HG03060 (cell line): ENCODE measurements around the gene SSBP4.
"Not testable (repeated sequence)": the region's sequence is repeated elsewhere in the genome, so short reads cannot be mapped to it uniquely, and the experiment has no call there.

Experiments used
- ATAC-seq: cut with Tn5 transposase; IDR thresholded peaks from one replicate; pipeline ENCODE4 v1.9.1; 2021; ENCODE audit warnings: low read depth, moderate number of reproducible peaks; ENCODE audit not compliant: unreplicated experiment

SSBP4 gene

DNA sequence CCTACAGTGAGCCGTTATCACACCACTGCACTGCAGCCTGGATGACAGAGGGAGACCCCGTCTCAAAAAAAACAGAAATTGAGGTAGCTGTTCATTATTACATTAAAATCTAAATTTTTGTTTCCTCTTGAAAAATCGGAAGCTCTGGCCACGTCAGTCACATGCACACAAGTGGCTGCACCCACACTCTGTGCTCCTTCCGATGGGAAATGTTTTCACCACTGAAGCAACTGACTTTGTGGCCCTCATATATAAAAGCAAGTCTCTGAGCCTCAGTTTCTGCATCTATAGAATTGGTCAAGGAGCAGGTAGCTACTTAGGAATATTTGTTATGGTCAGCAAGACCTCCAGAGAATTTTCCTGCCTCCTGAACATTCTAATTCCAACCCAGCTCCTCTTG is 26.3 kb upstream of the SSBP4 start:
- ATAC-seq, result no peak

DNA sequence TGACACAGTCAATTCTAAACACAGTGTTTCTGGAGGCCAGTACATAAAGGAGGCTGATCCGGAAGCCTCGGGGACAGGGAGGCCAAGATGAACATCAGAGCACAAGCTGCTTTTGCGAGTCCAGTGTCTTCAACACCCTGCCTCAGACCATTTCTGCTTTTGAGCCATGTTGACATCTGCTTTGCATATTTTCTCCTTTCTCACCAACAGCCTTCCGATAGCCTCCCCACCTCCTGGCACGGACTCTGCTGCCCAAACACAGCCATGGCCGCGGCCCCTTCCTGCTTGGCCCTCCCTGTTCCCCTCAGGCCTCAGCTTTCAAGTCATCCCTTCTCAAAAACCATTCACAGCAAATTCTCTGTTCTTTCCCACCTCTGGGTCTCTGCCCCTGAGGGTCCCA is 25.4 kb upstream of the SSBP4 start:
- no peak for ATAC-seq

DNA sequence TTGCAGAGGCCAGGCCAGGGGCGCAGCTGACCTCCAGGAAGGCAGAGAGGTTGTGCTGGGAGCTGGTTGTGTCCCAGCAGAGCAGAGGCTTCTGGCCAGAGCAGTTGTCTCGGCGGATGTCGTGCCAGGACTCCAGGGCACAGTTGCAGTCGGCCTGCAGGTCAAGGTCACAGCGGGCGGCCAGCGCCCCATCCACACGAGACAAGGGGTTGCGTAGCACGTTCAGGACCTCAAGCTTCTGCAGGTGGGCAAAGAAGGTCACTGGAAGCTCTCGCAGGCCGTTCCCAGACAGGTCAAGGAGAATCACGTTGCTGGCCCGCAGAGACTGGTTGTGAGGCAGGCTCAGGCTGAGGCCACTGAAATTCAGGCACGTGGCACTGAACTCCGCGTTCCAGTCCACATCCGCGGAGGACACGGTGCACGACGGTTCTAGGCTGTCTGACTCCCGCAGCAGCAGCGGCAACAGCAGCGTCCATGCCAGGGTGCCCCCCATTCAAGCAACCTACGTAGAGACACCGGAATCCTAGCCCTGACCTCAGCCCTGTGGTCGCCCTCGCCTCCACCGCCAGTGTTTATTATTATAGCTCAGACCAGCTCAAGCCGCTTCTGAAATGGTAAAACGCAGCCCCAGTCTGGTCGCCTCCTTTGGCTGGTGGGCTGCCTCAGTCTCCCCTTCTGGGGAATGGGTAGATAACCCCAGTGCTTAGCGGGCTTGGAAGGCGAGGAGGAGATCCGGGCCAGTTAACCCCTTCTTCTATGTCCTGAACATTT is 22.5 kb upstream of the SSBP4 start:
- no peak for ATAC-seq

DNA sequence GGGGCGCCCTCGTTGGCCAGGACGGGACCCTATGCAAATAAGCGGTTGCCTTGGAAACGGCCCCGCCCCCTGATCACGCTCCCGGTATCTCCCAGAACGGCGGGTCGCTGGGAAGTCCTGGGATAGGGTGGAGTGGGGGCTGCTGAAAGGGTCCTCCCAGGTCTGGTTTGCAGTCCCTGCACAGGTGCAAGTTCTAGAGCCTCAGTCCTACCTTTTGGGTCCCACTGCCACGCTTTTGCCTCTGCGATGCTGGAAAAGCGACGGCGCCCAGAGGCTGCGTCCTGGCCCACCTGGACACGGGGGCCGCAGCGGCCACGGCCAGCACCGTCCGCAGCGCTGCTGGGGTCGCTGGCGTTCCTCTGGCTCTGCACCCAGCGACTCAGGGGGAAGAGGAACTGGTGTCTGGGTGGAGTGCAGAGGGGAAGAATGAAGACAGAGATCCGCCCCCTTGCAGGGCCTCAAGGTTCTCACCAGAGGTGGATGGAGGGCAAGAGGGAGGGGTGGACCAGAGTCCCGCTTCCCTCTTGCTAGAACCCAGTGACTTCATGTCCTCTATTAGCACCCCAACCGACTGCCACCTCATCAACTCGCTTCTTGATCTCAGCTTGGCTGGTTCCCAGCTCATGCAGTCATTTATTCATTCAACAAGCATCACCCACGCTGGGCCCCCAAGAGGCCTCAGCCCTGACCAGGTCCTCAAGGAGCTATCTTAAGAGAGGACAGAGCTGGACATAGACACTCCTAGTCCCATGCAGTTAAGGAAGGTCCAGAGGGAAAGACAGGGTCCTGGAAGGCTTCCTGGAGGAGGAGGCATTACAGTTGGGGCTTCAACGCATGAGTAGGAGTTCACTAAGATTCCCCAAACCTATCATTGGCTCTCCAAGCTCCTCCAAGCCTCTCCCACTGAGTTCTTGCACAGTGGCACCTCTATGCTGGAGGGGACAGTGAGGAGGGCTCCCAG is 21.7 kb upstream of the SSBP4 start, which contains the start of gene LRRC25:
Gene LRRC25 (minus strand): TSS at position 381 of the 961 bp plus-strand sequence. CDS start 659 bp downstream, outside the sequence.
- no peak for ATAC-seq

DNA sequence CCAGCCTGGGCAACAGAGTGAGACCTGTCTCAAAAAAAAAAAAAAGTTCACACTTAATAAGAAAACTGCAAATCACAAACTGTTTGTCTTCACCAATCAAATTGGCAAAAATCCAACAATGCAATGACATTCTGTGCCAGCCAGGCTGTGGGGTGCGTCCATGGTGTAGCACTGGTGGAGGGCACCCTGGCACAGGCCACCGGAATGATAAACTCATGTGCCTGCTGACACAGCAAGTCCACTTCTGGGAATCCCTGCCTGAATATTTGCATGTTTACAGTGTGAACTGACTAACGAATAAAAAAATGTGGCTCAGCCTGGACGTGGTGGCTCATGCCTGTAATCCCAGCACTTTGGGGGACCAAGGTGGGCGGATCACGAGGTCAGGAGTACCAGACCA is 20.2 kb upstream of the SSBP4 start:
- no peak for ATAC-seq

DNA sequence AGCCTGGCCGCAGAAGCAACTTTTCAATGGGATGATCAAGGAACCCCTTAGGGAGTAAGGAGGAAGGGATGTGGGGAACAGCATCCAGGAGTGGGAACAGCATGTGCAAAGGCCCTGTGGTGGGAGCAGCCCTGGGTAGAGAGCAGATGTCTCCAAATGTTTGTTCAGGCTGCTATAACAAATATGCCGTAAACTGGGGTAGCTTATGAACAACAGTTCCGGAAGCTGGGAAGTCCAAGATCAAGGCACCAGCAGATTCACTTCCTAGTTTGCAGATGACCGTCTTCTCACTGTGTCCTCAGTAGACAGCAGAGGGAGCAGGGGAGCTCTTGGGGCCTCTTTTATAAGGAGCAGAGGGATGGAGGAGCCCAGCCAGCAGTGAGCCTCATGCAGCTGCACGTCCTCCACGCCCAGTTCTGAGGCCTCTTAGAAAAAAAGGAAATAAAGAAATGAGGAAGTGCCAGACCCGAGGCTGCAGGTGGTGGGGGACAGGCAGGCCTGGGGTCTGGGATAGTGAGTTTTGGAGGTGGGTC is 17.6 kb upstream of the SSBP4 start:
- ATAC-seq, result no peak

DNA sequence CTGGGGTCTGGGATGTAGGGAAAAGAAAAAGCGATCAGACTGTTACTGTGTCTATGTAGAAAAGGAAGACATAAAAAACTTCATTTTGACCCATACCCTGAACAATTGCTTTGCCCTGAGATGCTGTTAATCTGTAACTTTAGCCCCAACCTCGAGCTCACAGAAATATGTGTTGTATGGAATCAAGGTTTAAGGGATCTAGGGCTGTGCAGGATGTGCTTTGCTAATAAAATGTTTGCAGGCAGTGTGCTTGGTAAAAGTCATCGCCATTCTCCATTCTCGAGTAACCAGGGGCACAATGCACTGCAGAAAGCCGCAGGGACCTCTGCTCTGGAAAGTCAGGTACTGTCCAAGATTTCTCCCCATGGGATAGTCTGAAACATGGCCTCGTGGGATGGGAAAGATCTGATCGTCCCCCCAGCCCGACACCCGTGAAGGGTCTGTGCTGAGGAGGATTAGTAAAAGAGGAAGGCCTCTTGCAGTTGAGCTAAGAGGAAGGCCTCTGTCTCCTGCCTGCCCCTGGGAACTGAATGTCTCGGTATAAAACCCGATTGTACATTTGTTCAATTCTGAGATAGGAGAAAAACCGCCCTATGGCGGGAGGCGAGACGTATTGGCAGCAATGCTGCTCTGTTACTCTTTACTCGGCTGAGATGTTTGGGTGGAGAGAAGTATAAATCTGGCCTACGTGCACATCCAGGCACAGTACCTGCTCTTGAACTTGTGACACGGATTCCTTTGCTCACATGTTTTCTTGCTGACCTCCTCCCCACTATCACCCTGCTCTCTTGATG is 16.5 kb upstream of the SSBP4 start:
- ATAC-seq, result not testable (repeated sequence)

DNA sequence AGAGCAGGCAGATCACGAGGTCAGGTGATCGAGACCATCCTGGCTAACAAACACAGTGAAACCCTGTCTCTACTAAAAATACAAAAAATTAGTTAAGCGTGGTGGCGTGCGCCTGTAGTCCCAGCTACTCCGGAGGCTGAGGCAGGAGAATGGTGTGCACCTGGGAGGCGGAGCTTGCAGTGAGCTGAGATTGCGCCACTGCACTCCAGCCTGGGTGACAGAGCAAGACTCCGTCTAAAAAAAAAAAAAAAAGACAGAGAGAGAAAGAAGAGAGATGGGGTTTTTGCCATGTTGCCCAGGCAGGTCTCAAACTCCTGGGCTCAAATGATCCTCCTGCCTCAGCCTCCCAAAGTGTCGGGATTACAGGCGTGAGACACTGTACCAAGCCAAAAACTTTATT is 13.4 kb upstream of the SSBP4 start:
- ATAC-seq, result not testable (repeated sequence)

DNA sequence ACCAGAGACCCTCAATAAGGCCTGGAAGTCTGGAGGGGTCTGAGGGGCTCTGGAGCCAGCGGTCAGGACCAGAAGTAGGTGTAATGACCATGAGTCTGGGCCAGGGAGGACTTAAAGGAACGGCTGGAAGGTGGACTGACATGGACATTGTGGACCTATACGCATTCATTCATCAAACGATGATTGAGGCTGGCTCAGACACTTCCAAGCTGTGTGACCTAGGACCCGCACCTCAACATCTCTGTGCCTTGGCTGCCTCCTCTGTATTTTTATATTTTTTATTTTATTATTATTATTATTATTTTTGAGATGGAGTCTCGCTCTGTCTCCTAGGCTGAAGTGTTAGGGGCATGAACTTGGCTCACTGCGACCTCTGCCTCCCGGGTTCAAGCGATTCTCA is 12.4 kb upstream of the SSBP4 start:
- ATAC-seq, result no peak

DNA sequence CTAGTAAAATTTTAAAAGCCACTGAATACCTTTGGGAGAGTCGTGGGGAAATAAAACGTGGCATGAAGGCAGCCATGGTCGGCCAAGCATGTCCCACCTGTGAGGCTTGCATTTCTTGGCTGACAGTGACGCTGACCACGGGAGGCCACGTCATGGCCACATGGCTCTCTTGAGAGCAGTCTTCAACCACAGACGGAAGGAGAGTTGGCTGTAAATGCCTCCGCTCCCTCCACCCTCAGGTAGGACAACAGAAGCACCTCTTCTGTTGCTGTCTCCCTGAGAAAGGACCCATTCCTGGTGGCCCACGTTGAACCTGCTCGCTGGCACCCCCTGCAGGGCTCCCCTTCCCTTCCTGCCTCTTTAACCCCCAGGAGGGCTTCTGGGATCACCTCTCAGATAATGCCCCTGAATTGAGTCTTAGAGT is 11.1 kb upstream of the SSBP4 start:
- peak; percentile 71 for ATAC-seq

DNA sequence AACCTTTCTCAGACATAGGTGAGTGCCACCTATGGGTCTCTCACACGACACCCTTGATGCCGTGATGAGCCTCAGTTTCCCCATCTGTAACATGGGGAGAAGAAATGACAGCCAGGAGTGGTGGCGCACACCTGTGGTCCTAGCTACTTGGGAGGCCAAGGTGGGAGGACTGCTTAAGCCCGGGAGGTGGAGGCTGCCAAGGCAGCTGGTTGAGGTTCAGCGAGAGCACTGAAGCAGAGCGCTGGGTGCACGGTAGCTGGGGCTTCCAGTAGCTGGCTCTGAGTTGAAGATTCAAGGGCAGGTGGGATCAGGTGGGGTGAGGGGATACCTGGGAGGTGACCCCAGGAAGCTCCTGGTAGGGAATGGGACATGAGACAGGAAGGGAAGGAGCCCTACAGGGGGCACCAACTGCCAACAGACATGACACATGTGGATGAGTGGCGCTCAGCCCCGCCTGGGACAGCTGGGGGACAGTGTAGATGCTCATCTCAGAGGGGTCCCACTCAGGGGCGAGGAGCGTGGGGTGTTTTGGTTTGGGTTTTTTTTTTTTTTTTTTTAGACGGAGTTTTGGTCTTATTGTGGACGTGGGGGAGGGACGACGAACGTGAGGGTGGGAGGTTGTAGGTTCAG is 6.5 kb upstream of the SSBP4 start:
- no peak for ATAC-seq

DNA sequence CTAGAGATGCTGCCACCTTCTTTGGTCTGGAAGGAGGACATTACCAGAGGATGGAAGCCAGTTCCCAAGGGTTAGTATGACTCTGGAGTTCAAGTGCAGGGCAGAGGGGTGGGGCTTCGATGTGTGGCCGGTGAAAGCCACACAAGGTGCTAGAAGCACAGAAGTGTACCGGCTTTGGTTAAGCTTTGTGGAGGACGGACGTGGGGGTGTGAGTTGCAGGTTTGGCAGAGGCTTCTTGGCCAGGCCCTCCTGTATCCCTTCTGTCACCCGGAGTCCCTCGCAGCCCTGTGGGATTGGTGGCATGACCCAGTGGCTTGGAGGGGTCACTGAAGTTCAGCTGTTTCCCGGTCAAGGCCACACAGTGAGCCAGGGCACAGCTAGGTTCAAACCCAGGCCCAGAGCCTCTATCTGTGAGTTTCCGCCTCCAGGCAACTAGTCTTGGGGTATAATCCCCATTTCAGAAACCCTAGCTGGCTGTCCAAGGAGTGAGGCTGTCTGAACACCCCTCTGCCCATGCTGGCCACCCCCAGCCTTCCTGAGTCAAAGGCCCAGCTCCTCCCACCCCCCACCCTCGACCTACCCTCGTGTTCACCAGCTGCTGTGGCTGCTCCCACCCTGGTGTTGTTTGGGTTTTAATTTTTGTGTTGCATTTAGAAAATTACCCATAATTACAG is 4.6 kb upstream of the SSBP4 start:
- ATAC-seq, result no peak

DNA sequence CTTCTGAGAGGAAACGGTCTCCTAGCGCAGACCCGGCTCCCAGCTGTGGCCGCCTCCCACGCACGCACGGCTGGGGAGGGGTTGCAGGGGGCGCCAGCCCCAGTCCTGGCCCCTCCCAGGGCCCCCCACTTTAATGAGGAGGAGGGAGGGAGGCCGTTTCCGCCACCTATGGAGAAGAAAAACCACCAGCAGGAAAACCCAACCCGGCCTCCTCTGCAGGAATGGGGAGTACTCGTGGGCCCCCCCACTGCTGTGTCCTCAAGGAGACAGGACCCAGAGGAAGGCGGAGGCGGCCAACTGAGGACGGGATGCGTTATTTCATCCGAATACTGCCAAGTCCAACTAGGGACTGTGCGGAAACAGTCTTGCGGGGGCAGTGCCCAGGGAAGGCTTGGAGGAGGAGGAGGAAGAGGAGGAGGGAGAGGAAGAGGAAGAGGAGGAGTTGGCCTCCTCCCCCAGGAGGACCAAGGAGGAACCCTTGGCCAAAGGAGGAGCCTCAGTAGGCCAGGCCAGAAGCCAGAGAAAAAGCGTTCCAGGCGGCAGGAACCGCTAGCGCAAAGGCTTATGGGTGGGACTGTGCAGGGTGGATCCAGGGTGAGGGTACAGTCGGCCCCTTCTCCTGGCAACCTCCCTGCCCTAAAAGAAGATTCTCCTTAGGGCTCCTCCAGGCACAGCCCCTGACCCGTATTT is 3.9 kb upstream of the SSBP4 start:
- no peak for ATAC-seq

DNA sequence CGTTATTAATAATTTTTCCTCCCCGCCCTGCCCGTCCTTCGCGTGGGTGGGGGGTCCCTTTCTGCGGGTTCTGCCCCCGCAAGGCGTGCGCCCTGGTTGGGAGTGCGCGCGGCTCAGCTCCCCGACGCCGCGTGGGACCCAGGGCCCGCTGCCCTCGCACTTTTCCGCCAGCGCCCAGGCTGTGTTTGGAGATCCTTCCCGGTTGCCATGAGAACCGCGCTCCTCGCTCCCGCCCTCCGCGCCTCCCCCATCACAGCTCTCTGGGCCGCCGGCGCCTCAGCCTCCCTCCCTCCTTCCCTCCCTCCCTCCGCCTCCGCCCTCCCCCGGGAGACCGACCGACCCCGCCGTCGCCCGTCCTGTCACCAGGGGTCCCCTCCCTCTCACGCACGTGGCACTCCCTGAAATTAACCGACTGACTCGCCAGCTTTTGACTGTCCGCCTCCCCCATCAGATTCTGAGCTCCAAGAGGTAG is 2.4 kb upstream of the SSBP4 start:
- ATAC-seq, result no peak

DNA sequence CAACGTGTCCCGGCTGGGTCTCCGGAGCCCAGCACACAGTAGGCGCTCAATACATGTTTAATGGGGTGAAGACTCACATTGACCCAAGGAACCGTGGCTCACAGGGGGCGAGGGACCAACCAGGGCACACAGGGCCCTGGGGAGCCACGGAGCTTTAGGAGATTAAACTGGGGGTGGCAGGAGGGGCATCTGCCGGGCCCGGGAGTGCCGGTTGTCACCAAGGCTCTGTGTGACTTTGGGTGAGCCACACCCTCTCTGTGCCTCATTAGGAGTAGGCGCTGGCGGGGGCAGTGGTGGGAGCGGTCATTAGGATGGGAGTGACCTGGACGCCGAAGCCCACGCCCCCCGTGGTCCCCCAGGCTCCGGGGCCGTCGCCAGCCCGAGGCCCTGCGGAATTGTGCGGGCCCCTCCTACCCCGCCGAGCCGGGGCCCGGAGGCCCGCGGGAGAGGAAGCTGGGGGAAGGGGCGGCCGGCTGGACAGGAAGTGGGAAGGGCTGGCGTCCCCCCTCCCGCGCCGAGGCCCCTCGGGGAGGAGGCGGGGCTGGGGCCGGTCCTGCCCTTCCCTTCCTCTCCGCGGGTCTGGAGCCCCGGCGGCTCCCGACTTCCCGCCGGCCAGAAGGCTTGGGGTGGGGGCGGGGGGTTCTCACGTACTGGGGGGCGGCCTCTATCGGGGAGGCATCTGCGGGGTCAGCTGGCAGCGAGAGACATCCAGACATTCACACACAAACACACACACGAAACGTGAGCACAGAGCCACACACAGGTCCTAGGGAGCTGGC is 1.8 kb upstream of the SSBP4 start:
- ATAC-seq, result no peak

DNA sequence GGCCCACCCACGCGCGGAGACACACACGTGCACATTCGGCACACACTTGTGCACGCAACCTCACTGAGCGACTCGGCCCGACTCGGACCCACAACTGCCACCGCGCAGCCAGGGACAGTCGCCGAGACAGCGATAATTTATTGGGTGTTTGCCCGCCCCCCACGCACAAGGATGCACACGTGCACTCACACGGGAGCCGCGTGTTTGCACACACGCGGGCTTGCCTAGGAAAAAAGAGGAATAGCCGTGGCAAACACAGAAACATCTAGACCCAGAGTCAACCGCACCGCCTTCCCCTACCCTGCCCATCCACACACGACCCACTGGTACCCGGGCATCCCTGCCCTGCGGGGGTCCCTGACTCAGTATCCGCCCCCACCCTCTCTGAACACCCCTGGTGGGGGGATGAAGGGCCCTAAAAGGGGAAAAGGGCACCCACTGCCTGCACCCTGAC is 1.1 kb upstream of the SSBP4 start:
- no peak for ATAC-seq

DNA sequence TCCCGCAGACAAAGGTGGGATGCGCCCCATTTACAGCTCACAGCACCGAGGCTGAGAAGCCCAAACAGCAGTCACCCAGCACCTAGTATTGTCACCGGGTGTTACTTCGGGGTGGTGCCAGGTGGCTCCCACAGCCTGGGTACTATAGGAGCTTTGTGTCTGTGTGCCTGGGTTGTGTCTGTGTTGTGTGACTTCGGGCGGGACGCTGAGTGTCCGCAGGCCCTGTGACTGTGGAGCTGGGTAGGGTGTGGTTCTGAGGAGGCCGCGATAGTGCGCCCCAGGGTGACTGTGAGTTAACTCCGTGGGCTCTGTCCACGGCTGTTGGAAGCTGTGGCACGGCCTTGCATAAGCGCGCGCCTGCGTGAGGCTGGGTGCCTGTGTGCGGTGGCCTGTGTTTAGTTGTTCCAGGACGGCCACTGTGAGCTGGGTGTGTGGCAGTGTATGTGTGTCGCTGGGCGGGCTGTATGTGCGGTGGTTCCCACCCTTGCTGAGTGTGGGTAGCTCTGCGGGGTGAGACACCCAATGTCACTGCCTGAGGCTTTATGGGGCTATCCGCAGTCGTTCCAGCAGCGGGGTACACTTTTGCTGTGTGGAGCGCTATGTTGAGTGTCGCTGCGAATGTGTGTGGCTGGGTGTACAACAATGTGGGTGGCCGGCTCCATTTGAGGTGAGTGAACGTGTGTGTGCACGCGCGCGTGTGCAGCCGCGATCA is 559 bp upstream of the SSBP4 start:
- ATAC-seq, result no peak
